NOMO-1 (cell line): ENCODE data around the gene PDE6C.
A peak's percentile ranks its signal among the peaks of the same experiment; 100 is the strongest.

ENCODE experiments used
- DNase-seq, 2 experiments: peaks; one replicate each; lab custom pipeline; 2025; ENCODE audit not compliant: unreplicated experiment in 2 of 2; lab: John Stamatoyannopoulos, UW

PDE6C gene

DNA sequence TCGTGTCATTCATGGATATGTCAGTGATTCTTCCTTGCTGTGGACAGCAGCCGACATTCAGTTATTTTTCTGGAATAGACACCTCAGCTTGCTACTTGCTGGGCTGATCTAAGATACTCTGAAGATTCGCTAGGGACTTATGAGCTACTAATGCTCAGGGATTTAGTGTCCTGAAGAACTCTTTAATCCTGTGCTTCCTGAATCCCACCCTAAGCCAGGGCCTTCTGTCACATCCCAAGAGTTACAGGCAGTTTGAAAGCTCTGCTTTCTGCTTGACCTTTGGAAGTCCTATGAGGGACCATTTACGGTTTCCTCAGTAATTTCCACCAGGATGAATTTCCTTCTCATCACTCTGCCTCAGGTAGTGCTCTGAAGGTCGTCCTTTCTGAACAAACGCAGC, at the start of gene PDE6C:
PDE6C (plus strand) TSS at position 227 of the 400 bp plus-strand sequence. CDS start 189 bp downstream, outside the sequence.
- DNase-seq: no peak

GRCh38 chr10:93565446-93565845, 46.9 kb upstream of the PDE6C start:
- DNase-seq: peak; percentile 24 to 26

- peak in 1 of 2 experiments; percentile 25 for DNase-seq
Observed at GRCh38 chr10:93566435-93567276, 45.7 kb upstream of the PDE6C start, which contains the start of gene FFAR4. Gene FFAR4, plus strand, starts transcription at chr10:93566665. Its CDS starts 56 bp downstream, at chr10:93566721.

GRCh38 chr10:93567277-93568104, 44.8 kb upstream of the PDE6C start:
- DNase-seq: no peak

DNA sequence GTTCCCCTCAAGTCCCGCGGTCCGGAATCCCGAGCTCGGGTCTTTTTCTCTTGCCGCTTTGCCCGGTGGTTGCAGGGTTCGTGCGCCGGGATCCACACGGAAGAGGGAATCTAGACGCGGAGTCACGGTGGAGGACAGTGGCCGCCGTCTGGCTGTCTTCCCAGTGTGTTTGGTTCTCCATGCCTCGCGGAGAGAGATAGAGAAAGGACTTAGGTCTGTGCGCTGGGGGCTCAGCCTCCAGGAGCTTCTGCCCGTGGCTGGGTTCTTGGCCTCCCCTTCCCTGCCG, 44.3 kb upstream of the PDE6C start:
- no peak for DNase-seq

DNA sequence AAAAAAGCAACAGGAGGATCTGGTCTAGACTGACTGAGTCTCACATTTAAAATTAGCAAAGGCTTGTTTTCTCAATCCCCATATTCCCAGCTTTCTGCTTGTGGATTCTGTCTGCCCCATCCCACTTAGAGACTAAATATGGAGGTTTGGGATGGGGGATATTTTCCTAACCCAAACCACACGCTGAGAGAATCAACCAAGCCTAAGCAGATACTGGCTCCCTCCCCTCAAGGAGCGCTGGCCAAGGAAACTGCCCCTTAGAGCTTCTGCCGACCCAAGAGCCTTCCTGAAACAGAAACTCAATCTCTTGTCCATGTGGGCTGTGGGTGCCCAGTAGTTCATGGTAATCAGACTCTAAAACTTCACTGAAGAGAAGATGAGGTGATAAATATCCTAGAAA, 42.0 kb upstream of the PDE6C start:
- no peak for DNase-seq

DNA sequence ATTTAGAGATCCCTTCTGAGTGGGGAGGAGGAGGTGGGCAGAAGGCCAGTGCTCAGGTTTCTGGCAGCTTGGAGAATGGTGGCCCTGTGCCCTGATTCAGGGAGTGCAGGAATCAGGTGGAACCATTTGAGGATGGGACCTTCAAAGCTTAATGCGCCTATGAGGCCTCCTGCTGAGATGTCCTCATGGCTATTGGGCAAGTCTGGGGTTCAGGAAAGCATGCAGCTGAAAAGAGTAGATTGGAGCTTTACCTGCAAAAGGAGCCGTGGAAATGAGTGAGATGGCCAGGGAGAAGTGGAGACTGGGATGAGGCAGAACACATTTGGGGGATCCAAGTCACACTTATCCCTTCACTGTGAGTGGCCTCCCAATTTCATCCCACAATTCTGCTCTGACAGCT, 39.7 kb upstream of the PDE6C start:
- DNase-seq: no peak

DNA sequence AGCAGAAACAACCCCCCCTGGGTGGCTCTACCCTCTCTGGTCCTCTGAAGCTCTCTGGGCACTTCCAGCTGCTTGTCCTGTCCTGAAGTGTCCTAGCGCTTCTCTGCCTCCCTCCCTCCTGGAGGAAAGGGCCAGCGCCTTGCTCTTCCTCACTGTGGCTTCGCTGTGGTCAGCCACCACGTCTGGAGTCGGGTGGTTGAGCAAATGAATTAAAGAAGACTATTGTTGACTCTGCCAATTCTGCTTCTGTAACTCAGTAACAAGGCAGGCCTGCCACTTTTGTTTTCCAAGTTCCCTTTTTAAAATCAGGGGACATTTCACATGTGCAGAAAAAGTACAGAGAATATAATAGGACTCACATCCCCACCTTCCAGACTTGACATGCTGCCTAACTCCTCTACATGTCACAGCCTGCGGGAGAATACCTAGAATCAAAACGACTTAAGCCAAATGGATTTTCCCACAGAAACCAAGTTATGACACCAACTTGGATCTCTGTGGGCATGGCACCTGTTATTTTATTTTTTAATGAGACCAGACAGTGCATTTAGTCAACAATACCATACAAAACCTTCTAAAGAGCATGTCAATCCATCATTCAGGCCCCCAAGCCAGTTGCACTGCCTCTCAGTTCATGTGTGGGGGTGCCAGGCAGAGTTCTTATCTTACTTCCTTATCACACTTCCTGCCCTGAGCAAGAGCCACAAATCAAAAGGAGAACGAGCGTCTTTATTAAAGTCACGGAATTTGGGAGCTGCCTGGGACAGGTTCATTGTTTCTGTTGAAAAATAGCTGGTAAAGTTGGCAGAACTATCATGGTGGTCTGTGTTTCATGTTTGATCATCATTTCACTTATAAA, 39.1 kb upstream of the PDE6C start:
- DNase-seq: peak; percentile 69 to 74

GRCh38 chr10:93573924-93574323, 38.4 kb upstream of the PDE6C start:
- no peak for DNase-seq

DNA sequence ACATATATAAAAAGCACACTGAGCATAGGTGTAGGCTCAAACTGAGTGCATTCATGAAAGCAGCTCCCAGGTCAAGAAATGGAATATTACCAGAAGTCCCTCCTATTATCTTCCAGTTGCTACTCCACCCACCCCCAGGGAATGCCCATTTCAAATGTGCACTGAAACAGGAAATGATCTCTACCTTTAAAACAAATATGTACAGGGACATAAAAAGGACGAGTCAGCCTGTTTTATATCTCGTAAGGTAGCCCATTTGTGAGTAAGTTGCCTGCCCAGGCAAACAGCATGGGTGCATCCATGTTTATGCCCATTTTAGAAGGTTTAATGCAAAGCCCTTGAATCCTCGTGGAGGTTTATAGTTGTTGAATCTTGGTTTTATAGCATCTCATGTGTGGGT, 35.4 kb upstream of the PDE6C start:
- no peak for DNase-seq

- DNase-seq: no peak
Observed at GRCh38 chr10:93577565-93577964, 34.8 kb upstream of the PDE6C start.

DNA sequence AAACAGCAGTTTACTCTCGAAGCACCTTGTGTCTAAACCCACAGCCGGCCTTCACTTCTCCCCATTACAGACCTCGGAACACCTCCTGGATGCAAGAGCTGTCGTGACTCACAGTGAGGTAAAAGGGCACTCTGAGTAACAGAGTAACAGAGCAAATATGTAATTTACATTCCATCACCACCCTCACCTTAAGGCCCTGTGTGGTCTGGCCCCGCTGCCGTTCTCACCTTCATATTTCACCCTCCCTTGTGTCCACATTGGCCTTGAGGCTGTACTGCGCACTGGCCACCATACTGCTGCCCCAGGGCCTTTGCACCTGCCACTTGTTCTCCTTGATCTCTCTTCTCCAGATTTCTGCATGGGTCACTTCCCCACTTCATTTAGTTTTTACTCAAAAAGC, 33.2 kb upstream of the PDE6C start:
- no peak for DNase-seq

DNA sequence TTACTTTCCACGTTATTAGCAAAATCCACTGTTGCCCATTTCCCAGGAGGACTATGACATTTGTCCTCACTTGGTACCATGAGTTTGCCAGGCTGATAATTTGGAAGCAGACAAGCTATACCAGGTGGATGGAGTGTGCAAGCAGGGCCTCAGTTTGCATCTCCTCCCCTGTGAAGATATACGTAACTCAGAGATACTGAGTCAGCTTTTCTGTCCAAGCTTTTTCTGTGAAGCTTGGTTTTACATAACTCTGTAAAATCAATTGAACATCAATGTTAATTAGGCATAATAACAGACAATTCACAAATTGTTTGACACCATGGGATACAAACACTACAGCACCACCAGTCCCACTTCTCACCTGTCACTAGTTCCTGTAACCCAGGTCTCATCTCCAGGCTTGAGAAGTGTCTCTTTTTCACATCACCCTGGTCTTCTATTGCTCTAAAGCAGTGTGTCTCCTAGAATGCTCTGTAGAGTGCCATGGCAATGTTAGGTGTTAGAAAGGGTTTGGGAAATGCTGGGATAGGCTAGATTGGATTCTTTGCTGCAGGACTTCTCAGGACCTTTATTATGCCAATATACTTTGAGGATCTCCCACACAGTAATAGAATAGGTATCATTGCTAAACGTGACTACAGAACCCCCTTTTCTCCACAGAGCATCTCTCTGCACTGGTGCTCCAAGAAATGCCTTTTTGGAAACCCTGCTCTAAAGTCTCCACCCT, 32.2 kb upstream of the PDE6C start:
- no peak for DNase-seq

DNA sequence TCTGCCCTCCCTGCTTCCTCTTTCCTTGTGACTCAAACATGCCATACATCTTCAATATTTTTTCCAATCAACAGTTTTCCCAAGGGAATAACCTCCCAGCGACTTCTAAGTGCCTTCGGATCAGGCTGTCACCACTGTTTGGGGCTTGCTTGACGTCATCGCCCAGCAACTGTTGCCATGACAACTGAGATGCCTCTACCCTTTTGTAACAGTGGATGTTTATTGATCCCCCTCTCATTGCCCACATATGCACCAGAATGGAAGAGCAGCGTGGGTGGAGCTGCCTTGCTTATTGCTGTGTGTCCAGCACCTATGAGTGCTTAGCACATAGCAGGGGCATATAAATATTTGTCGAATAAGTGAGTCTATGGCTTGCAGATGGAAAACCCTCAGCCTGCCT, 31.5 kb upstream of the PDE6C start:
- DNase-seq: no peak

- DNase-seq: no peak
Observed at GRCh38 chr10:93584445-93584844, 27.9 kb upstream of the PDE6C start.

DNA sequence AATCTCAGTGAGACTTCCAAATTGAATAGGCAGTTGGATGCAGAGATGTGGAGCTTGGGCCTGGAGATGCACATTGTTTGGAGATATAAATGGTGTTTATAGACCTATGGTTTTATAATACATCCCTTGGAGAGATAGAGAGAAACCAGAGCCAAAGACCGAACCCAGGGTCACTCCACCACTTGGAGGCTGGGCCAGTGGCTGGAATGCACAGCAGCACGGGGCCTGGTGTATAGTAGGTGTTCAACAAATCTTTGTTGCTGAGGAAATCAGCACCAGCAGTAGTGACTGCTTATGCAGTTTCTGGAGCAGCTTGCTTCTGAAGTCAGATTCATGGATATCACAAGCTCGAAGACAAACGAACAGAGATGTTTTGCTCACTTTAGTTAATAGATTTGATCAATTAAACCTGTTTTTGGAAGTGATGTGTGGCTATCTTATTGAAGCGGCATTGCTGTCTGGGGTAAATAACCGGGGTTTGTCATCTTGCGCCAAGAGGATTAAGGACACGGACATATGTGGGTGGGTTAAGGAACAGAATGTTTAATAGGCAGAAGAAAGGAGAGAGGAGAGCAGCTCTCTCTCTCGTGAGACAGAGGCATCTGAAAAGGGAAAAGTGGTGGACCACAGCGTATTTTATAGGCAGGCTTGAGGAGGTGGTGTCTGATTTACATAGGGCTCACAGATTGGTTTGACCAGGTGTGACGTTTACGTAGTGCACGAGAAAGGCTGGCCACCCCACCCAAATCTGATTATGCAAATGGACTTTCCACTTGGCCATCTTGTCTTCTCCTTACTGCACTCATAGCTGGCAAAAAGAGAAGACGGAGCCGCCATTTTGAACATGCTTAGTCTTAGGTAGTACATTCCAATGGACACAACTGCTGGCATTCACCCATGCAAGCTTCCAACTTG, 22.4 kb upstream of the PDE6C start:
- DNase-seq: no peak

DNA sequence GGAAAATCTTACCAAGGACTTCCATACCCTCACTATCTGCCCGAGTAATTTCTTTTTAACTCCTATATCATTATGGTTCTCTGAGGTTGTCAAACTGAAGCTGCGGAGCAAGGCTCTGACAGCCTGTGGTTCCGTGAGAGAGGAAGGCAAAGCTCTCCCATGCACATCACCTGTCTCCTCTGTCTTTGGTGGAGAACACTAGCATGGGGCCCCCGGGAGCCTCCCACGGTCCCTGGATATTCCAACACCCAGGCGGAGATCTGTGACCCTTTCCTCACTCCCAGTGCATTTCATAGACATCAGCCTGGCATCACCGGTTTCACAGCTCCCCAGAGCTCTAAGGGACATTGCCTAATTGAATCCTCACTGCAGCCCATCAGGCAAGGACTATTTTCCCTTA, 21.7 kb upstream of the PDE6C start:
- DNase-seq: no peak

GRCh38 chr10:93591065-93591808, 21.1 kb upstream of the PDE6C start:
- peak; percentile 46 to 49 for DNase-seq

DNA sequence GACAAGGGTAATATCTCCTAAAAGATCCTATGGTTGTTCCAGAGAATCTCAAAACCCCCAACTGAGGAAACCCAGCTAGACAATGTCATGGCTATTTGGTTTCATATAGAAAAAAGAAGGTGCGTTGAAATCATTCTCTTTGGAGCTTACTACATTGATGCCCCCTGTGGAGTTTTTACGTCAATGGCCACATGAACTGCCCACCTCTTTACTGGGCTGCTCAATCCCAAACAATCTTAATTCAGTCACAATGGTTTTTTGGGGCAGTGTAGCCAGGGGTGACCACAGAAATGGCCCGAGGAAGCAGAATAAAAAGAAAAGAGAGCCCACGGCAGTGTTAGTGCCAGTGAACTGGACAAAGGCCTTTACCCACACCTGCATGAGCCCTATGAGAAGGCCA, 19.1 kb upstream of the PDE6C start:
- DNase-seq: no peak
